NCI-H524 treated with DMSO at 0.1 percent for 48 hours (cell line): ENCODE measurements around the gene PCK1.
"Not testable (repeated sequence)": the region's sequence is repeated elsewhere in the genome, so short reads cannot be mapped to it uniquely, and the experiment has no call there.

Source experiments
- DNase-seq: peaks from one replicate; lab custom pipeline; 2025; lab: John Stamatoyannopoulos, UW

PCK1 gene

GRCh38 chr20:57560554-57561355, at the start of gene PCK1:
PCK1 (plus strand) TSS chr20:57561110; CDS start chr20:57561412, 302 bp downstream.
- DNase-seq = no peak

GRCh38 chr20:57511709-57512108, 49.2 kb upstream of the PCK1 start:
- not testable (repeated sequence) for DNase-seq

GRCh38 chr20:57512432-57512831, 48.5 kb upstream of the PCK1 start:
- no peak for DNase-seq

- DNase-seq = no peak
These were observed 47.7 kb upstream of the PCK1 start for GRCh38 chr20:57513199-57513598.

- DNase-seq = no peak
These were observed 46.6 kb upstream of the PCK1 start for GRCh38 chr20:57514273-57514751.

GRCh38 chr20:57517904-57518303, 43.0 kb upstream of the PCK1 start:
- DNase-seq = no peak

- DNase-seq = no peak
These were observed 38.4 kb upstream of the PCK1 start for GRCh38 chr20:57522380-57523140.

- no peak for DNase-seq
These were observed 37.1 kb upstream of the PCK1 start for GRCh38 chr20:57523782-57524181.

- DNase-seq = no peak
These were observed 36.3 kb upstream of the PCK1 start, which contains the start of gene CTCFL for GRCh38 chr20:57524511-57525176. CTCFL (minus strand) TSS chr20:57525140; CDS start chr20:57524205, 935 bp downstream.

GRCh38 chr20:57525328-57526086, 35.4 kb upstream of the PCK1 start:
- DNase-seq = no peak

GRCh38 chr20:57526087-57526884, 34.6 kb upstream of the PCK1 start:
- no peak for DNase-seq

- DNase-seq = no peak
These were observed 33.9 kb upstream of the PCK1 start for GRCh38 chr20:57526885-57527460.

- DNase-seq = no peak
These were observed 33.2 kb upstream of the PCK1 start for GRCh38 chr20:57527728-57528127.

GRCh38 chr20:57528148-57528547, 32.8 kb upstream of the PCK1 start:
- DNase-seq = no peak

GRCh38 chr20:57529160-57529585, 31.7 kb upstream of the PCK1 start:
- DNase-seq = no peak

GRCh38 chr20:57529810-57530209, 31.1 kb upstream of the PCK1 start:
- no peak for DNase-seq

- no peak for DNase-seq
These were observed 30.5 kb upstream of the PCK1 start for GRCh38 chr20:57530327-57530981.

GRCh38 chr20:57532104-57532503, 28.8 kb upstream of the PCK1 start:
- DNase-seq = no peak

GRCh38 chr20:57535297-57535696, 25.6 kb upstream of the PCK1 start:
- no peak for DNase-seq
